RWPE2 (cell line): ENCODE results near the gene SHKBP1.

ENCODE experiments used
- ATAC-seq: fragments of 200-7000 bp; cut with Tn5 transposase; 3 replicates; pipeline ENCODE4 v1.9.1; 2021; ENCODE audit warnings: low read depth
- DNase-seq: peaks from one replicate; pipeline ENCODE4 v3.0.0-alpha.2; 2020; ENCODE audit warnings: low spot score
- H3K27ac ChIP-seq: fragments of 450-650 bp; 2 replicates; pipeline ENCODE4 v1.5.1; 2017; ENCODE audit warnings: mild to moderate bottlenecking; ENCODE audit not compliant: poor library complexity, severe bottlenecking
- H3K27me3 ChIP-seq: fragments of 250-450 bp; sonication (Bioruptor Pico); 2 replicates; pipeline ENCODE4 v1.5.1; 2021; ENCODE audit warnings: mild to moderate bottlenecking, moderate library complexity; ENCODE audit not compliant: insufficient read depth, poor library complexity, severe bottlenecking
- H3K36me3 ChIP-seq: fragments of 250-450 bp; sonication (Bioruptor Pico); 2 replicates; pipeline ENCODE4 v1.5.1; 2020; ENCODE audit warnings: low read depth, mild to moderate bottlenecking, moderate library complexity
- H3K4me1 ChIP-seq: fragments of 250-450 bp; sonication (Bioruptor Pico); 2 replicates; pipeline ENCODE4 v1.5.1; 2021; ENCODE audit warnings: mild to moderate bottlenecking, moderate library complexity; ENCODE audit not compliant: insufficient read depth, poor library complexity, severe bottlenecking
- H3K4me3 ChIP-seq: fragments of 250-450 bp; sonication (Bioruptor Pico); 2 replicates; pipeline ENCODE4 v1.5.1; 2021; ENCODE audit warnings: mild to moderate bottlenecking, moderate library complexity; ENCODE audit not compliant: severe bottlenecking
- H3K9me3 ChIP-seq: fragments of 250-450 bp; sonication (Bioruptor Pico); 2 replicates; pipeline ENCODE4 v1.5.1; 2021; ENCODE audit warnings: mild to moderate bottlenecking, moderate library complexity; ENCODE audit not compliant: severe bottlenecking
- TF ChIP-seq, protein P1 (sequence below): fragments of 450-650 bp; IDR thresholded peaks from one replicate; pipeline ENCODE4 v1.5.1; 2017; ENCODE audit warnings: mild to moderate bottlenecking, moderate library complexity; ENCODE audit not compliant: poor library complexity, severe bottlenecking

SHKBP1 gene

DNA sequence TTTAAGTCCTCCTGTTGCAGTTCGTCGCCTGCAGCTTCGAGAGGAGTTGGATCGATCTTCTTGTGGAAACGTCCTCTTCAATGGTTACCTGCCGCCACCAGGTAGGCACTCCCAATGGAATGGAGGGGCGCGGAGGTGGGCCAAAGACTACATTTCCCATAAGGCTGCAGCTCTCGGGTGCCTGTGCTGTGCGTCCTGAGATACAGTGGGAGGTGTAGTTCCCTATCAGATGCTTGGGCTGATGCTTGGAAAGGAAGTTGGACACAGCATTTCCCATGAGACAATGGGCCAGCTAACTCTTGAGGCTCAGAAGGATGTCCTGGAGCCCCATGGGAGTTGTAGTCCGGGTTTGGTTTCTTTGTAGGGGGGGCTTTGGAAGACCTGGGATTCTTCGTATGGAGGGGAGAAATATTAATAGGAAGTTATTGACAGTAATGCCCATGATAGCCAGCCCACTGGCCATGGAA, 1.8 kb downstream of the SHKBP1 start:
- H3K4me3 ChIP-seq = no peak overlapping the region
- no peaks in the 10 kb centered on the region for H3K9me3 ChIP-seq
- no peak for ATAC-seq
- H3K36me3 ChIP-seq = peaks cover 28% of the 10 kb centered on the region
- H3K4me1 ChIP-seq = no peaks in the 10 kb centered on the region
- TF ChIP-seq, protein P1, sequence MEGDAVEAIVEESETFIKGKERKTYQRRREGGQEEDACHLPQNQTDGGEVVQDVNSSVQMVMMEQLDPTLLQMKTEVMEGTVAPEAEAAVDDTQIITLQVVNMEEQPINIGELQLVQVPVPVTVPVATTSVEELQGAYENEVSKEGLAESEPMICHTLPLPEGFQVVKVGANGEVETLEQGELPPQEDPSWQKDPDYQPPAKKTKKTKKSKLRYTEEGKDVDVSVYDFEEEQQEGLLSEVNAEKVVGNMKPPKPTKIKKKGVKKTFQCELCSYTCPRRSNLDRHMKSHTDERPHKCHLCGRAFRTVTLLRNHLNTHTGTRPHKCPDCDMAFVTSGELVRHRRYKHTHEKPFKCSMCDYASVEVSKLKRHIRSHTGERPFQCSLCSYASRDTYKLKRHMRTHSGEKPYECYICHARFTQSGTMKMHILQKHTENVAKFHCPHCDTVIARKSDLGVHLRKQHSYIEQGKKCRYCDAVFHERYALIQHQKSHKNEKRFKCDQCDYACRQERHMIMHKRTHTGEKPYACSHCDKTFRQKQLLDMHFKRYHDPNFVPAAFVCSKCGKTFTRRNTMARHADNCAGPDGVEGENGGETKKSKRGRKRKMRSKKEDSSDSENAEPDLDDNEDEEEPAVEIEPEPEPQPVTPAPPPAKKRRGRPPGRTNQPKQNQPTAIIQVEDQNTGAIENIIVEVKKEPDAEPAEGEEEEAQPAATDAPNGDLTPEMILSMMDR = no peak
- no peaks in the 10 kb centered on the region for H3K27me3 ChIP-seq
- no peak for DNase-seq
- H3K27ac ChIP-seq = no peak overlapping the region

DNA sequence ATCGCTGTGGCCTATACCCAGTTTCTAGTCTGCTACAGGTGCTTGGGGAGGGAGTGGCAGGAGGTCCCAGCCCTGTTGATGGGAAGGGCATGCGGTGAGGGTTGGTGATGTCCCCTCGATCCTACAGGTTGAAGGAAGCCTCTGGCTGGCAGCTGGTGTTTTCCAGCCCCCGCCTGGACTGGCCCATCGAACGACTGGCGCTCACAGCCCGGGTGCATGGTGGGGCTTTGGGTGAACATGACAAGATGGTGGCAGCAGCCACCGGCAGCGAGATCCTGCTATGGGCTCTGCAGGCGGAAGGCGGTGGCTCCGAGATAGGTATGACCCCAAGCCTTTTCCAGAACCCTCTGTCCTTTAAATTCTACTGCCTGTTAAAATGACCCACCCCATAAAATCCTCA, 3.9 kb downstream of the SHKBP1 start:
- H3K4me1 ChIP-seq = peaks cover 5% of the 10 kb centered on the region
- ATAC-seq = no peak
- H3K36me3 ChIP-seq = peaks cover 36% of the 10 kb centered on the region
- no peak overlapping the region for H3K4me3 ChIP-seq
- DNase-seq = no peak
- no peaks in the 10 kb centered on the region for H3K9me3 ChIP-seq
- TF ChIP-seq, protein P1 = no peak
- H3K27ac ChIP-seq = no peak overlapping the region
- H3K27me3 ChIP-seq = no peaks in the 10 kb centered on the region

DNA sequence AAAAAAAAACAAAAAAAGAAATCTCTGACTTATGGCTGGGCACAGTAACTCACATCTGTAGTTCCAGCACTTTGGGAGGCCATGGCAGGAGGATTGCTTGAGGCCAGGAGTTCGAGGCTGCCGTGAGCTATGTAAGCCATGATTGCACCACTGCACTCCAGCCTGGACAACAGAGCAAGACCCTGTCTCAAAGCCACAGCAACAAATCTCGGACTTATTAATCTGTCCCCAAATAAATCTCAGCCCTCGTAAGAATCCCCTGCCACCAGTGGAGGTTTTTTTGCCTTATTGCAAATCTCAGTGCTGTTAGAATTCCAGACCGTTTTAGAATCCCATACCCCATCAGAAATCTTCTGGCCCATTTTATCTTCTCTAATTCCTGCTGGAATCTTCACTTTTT, 4.9 kb downstream of the SHKBP1 start:
- peaks cover 11% of the 10 kb centered on the region for H3K4me1 ChIP-seq
- H3K27ac ChIP-seq = no peak overlapping the region
- peaks cover 43% of the 10 kb centered on the region for H3K36me3 ChIP-seq
- H3K4me3 ChIP-seq = no peak overlapping the region
- TF ChIP-seq, protein P1 = no peak
- ATAC-seq = no peak
- no peak for DNase-seq
- no peaks in the 10 kb centered on the region for H3K27me3 ChIP-seq
- no peaks in the 10 kb centered on the region for H3K9me3 ChIP-seq

DNA sequence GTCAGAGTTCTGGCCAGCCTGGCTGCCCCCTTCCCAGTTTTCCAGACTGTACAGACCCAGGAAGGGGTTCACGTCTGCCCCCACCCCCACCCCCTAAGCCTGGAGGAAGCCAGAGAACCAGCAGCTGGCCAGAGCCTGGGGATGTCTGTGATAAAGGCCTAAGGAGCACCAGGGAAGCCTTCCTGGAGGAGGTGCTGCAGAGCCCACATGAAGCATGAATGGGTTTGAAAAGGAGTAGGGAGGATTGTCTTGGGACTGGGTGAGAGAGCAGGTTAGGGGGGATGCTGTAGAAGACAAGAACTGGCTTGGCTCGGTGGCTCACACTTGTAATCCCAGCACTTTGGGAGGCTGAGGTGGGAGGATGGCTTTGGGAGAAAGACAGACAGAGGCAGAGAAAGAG, 5.8 kb downstream of the SHKBP1 start:
- TF ChIP-seq, protein P1 = no peak
- Histone ChIP-seq H3K36me3 (peaks cover 51% of the 10 kb centered on the region), H3K9me3 (no peaks in the 10 kb centered on the region), H3K4me3 (no peak overlapping the region), H3K27ac (no peak overlapping the region), H3K4me1 (peaks cover 11% of the 10 kb centered on the region), H3K27me3 (no peaks in the 10 kb centered on the region)
- no peak for DNase-seq
- ATAC-seq = no peak

DNA sequence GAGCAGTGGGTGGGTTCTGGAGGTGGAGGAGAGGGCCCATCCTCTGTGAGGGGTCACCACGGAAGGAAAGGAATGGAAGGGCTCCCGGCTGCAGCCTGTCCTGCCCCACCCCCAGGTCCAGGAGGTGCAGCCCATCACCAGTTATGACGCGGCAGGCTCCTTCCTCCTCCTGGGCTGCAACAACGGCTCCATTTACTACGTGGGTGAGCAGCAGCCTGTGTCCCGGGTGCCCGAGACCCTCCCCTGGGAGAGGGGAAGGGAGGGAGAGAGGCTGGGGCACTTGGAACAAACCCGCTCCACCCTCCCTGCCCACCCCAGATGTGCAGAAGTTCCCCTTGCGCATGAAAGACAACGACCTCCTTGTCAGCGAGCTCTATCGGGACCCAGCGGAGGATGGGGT, 6.6 kb downstream of the SHKBP1 start:
- ATAC-seq (no peak), DNase-seq (no peak)
- Histone ChIP-seq H3K4me3 (no peak overlapping the region), H3K9me3 (no peaks in the 10 kb centered on the region), H3K36me3 (peaks cover 47% of the 10 kb centered on the region), H3K27me3 (no peaks in the 10 kb centered on the region), H3K27ac (no peak overlapping the region), H3K4me1 (peaks cover 11% of the 10 kb centered on the region)
- TF ChIP-seq, protein P1 = no peak
